Uterus (tissue), 4 donors: Measurements from ENCODE around the gene PDPK1. TPM values are rescaled to one million over a fixed set of nuclear protein-coding genes. Genes with fewer than 3 reads are reported as not detected.

ENCODE experiments used
- DNase-seq, 2 donors: peaks; one replicate each; pipeline ENCODE4 v3.0.0-alpha.2; 2019 to 2020
- H3K27ac ChIP-seq, 2 donors: fragments of 200-600 bp; sonication (generic); 1 replicate in 1 of 2; 2 replicates in 1 of 2; pipeline ENCODE4 v1.5.1; 2016 to 2018
- H3K27me3 ChIP-seq, 2 donors: fragments of 200-600 bp; sonication (generic); one replicate each; pipeline ENCODE4 v1.5.1; 2018 to 2019; ENCODE audit warnings: control low read depth in 1 of 2
- H3K36me3 ChIP-seq, 2 donors: fragments of 200-600 bp; sonication (generic); one replicate each; pipeline ENCODE4 v1.5.1; 2019; ENCODE audit warnings: control low read depth in 1 of 2
- H3K4me1 ChIP-seq, 2 donors: fragments of 200-600 bp; sonication (generic); one replicate each; pipeline ENCODE4 v1.5.1; 2018 to 2019; ENCODE audit warnings: control low read depth in 1 of 2
- H3K4me3 ChIP-seq, 2 donors: fragments of 200-600 bp; sonication (generic); 1 replicate in 1 of 2; 2 replicates in 1 of 2; pipeline ENCODE4 v1.5.1; 2018 to 2019; ENCODE audit warnings: mild to moderate bottlenecking in 1 of 2
- H3K9me3 ChIP-seq, 2 donors: fragments of 200-600 bp; sonication (generic); one replicate each; pipeline ENCODE4 v1.5.1; 2019; ENCODE audit warnings: control low read depth in 1 of 2
- POLR2A ChIP-seq, 2 donors: fragments of 450-650 bp; IDR thresholded peaks; one replicate each; pipeline ENCODE4 v1.6.1; 2016; ENCODE audit warnings: antibody characterized with exemption in 2 of 2, mild to moderate bottlenecking in 1 of 2, moderate library complexity in 1 of 2
- intact Hi-C: fragments of 100-400 bp; cut with DNase I; formaldehyde crosslinking; loops from one replicate; pipeline ENCODE4 v1.15.1; 2023; ENCODE audit warnings: low total_unique reads
- total RNA-seq, 4 donors: library from RNA; depleted of rRNA in 3 of 4; stranded (reverse); fragments of >200 nt in 3 of 4; gene quantifications; one replicate each; pipeline versions ENCODE4 v1.1.0 to v1.2.4, GENCODE V29; 2014 to 2023
- TF ChIP-seq, protein P1 (sequence below), 4 experiments: fragments of 200-600 bp in 2 of 4; fragments of 450-650 bp in 2 of 4; sonication (generic) in 2 of 4; IDR thresholded peaks; one replicate each; pipeline ENCODE4 v1.5.1; 2016 to 2019; ENCODE audit warnings: antibody characterized with exemption in 4 of 4, mild to moderate bottlenecking in 2 of 4, moderate library complexity in 1 of 4
- donor health status: DM: yes; HTN: yes; CAD: no.

The PDPK1 gene
- total RNA-seq, 4 donors from 2014 or later, result 11.0 to 66.2 (median 23.9) TPM

DNA sequence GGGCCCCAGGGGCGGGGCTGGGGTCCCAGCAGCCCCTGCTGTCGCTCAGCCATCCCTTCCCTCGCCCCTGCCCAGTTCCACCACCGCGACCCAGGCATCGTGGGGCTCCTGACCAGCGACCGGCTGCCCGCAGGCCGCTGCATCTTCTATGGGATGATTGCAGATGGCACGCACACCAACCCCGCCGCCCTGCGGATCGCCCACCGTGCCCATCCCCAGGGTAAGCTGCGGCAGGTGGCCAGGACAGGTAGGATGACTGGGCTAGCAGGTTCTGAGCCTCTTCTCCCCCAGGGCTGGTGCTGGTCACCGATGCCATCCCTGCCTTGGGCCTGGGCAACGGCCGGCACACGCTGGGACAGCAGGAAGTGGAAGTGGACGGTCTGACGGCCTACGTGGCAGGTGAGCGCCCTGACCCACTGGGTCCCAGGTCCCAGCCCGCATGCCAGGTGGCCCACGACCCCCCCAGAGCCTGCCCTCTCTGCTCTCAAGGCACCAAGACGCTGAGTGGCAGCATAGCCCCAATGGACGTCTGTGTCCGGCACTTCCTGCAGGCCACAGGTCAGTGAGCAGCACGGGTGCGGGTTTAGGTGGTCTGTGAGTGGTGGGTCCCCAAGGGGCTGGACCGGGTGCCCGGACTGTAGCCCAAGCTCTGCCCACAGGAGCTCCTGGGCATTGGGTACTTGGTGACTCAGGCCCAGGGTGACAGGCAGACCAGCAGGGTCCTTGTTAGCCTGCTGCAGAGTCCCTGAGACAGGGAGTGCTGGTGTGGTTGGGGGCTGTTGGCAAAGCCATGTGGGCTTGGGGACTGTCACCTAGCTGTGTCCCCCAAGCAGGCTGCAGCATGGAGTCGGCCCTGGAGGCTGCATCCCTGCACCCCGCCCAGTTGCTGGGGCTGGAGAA, 9.4 kb upstream of the PDPK1 start:
- H3K9me3 ChIP-seq, result no peaks in the 10 kb centered on the region
- no peak overlapping the region for H3K4me3 ChIP-seq
- DNase-seq, result peak in 1 of 2 donors; percentile 18
- no peaks in the 10 kb centered on the region for H3K27me3 ChIP-seq
- no peak overlapping the region for H3K27ac ChIP-seq
- TF ChIP-seq, protein P1, sequence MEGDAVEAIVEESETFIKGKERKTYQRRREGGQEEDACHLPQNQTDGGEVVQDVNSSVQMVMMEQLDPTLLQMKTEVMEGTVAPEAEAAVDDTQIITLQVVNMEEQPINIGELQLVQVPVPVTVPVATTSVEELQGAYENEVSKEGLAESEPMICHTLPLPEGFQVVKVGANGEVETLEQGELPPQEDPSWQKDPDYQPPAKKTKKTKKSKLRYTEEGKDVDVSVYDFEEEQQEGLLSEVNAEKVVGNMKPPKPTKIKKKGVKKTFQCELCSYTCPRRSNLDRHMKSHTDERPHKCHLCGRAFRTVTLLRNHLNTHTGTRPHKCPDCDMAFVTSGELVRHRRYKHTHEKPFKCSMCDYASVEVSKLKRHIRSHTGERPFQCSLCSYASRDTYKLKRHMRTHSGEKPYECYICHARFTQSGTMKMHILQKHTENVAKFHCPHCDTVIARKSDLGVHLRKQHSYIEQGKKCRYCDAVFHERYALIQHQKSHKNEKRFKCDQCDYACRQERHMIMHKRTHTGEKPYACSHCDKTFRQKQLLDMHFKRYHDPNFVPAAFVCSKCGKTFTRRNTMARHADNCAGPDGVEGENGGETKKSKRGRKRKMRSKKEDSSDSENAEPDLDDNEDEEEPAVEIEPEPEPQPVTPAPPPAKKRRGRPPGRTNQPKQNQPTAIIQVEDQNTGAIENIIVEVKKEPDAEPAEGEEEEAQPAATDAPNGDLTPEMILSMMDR (IDR thresholded peaks at IDR 0.05), result no peak
- TF ChIP-seq POLR2A (IDR thresholded peaks at IDR 0.05), result no peak
- no peaks in the 10 kb centered on the region for H3K4me1 ChIP-seq
- no peaks in the 10 kb centered on the region for H3K36me3 ChIP-seq
- intact Hi-C loops, result no loop called here

DNA sequence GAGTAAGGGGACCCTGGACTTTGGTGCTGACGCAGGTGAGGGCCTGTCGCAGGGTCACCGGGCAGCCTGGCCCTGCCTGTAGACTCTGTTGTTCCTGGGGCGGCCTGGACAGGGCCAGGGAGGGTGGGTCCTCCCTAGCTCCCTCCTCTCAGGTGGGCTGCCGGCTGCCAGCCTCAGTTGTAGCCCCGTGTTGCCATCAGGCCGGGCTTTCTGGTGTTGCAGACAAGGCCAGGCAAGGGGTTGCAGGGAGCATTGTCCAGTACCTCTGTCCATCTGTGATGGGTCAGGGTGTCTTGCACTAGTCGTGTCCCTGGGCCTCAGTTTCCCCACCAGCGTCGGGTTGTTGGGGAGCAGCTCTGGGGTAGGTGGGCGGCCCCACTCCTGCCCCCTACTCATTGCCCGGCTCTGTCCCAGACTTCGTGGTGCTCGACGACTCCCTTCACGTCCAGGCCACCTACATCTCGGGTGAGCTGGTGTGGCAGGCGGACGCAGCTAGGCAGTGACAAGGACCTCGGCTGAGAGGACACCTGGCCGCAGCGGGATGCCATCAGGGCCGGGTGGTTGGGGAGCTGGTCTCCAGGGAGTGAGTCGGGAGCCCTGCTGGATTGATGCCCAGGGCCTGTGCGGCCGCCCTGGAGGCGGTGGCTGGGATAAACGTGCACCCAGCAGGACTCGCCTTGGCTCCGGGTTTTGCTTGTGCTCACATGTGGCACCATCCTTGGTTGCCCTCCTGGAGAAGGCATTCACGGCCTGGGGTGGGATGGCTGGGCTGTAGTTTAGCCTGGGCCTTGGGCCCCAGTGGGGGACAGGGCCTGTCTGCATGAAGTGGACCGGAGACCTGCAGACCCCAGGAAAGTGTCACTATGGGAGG, 8.5 kb upstream of the PDPK1 start:
- intact Hi-C loops, result no loop called here
- no peak overlapping the region for H3K4me3 ChIP-seq
- peak in 1 of 2 donors; percentile 19 for DNase-seq

GRCh38 chr16:2529961-2530628, 7.7 kb upstream of the PDPK1 start:
- Histone ChIP-seq H3K36me3 (no peaks in the 10 kb centered on the region), H3K27me3 (no peaks in the 10 kb centered on the region), H3K9me3 (no peaks in the 10 kb centered on the region), H3K27ac (no peak overlapping the region), H3K4me3 (no peak overlapping the region), H3K4me1 (no peaks in the 10 kb centered on the region)
- TF ChIP-seq, protein P1 (IDR thresholded peaks at IDR 0.05), result no peak
- no peak for TF ChIP-seq POLR2A (IDR thresholded peaks at IDR 0.05)
- peak in 1 of 2 donors; percentile 29 for DNase-seq
- intact Hi-C loops, result no loop called here

More for the DNA sequence above, 8.5 kb upstream of the PDPK1 start:
- Histone ChIP-seq H3K9me3 (no peaks in the 10 kb centered on the region), H3K27me3 (no peaks in the 10 kb centered on the region), H3K4me1 (no peaks in the 10 kb centered on the region), H3K27ac (no peak overlapping the region), H3K36me3 (no peaks in the 10 kb centered on the region)
- TF ChIP-seq POLR2A (IDR thresholded peaks at IDR 0.05), result no peak

- H3K27ac ChIP-seq, result peak overlapping the region; percentile 77 to 93
- no peaks in the 10 kb centered on the region for H3K27me3 ChIP-seq
- H3K9me3 ChIP-seq, result no peaks in the 10 kb centered on the region
- TF ChIP-seq POLR2A (IDR thresholded peaks at IDR 0.05), result no peak
- TF ChIP-seq, protein P1 (IDR thresholded peaks at IDR 0.05), result no peak
- H3K36me3 ChIP-seq, result no peaks in the 10 kb centered on the region
- no peak overlapping the region for H3K4me3 ChIP-seq
- DNase-seq, result peak in 1 of 2 donors; percentile 22
- H3K4me1 ChIP-seq, result no peaks in the 10 kb centered on the region
- intact Hi-C loops, result no loop called here
These were observed 7.0 kb upstream of the PDPK1 start for GRCh38 chr16:2530629-2531318.

- peak within 1 kb of the TSS; percentile 64 to 76 for H3K4me3 ChIP-seq
- no peaks in the 10 kb centered on the region for H3K9me3 ChIP-seq
- intact Hi-C loops, result no loop called here
- no peaks in the 10 kb centered on the region for H3K27me3 ChIP-seq
- H3K4me1 ChIP-seq, result no peaks in the 10 kb centered on the region
- H3K36me3 ChIP-seq, result no peaks in the 10 kb centered on the region
- TF ChIP-seq, protein P1 (IDR thresholded peaks at IDR 0.05), result no peak
- no peak for TF ChIP-seq POLR2A (IDR thresholded peaks at IDR 0.05)
- peak within 1 kb of the TSS; percentile 92 to 96 for H3K27ac ChIP-seq
- peak in 1 of 2 donors; percentile 52 for DNase-seq
These were observed 6.5 kb upstream of the PDPK1 start, which contains the start of gene CEMP1 for GRCh38 chr16:2531371-2531695. Gene CEMP1 (minus strand): TSS chr16:2531408. CDS start chr16:2531073, 335 bp downstream.
